A549 (cell line): ENCODE results near the gene FAF1.

ENCODE experiments used
- CEBPB ChIP-seq, 2 experiments: fragments of >200 bp in 1 of 2; sonication (Bioruptor Twin) in 1 of 2; formaldehyde crosslinking in 1 of 2; IDR thresholded peaks; 2 replicates each; pipeline ENCODE4 v1.6.1; 2012 to 2016
- CTCF ChIP-seq: fragments of >200 bp; sonication (Bioruptor Twin); formaldehyde crosslinking; IDR thresholded peaks from 3 replicates; pipeline ENCODE4 v1.5.1; 2016
- JUNB ChIP-seq: fragments of >200 bp; sonication (Bioruptor Twin); formaldehyde crosslinking; IDR thresholded peaks from 2 replicates; pipeline ENCODE4 v1.6.1; 2016
- KDM5A ChIP-seq: fragments of 200-600 bp; sonication (generic); IDR thresholded peaks from 2 replicates; pipeline ENCODE4 v1.6.1; 2016; ENCODE audit warnings: antibody characterized with exemption, mild to moderate bottlenecking
- MAFK ChIP-seq: fragments of 450-650 bp; IDR thresholded peaks from 2 replicates; pipeline ENCODE4 v1.6.1; 2014; ENCODE audit not compliant: partially characterized antibody
- MAZ ChIP-seq: fragments of 150-350 bp; IDR thresholded peaks from 2 replicates; pipeline ENCODE4 v1.6.1; 2014; ENCODE audit warnings: antibody characterized with exemption, low read depth, low read length, borderline replicate concordance
- MYC ChIP-seq: IDR thresholded peaks from 2 replicates; pipeline ENCODE4 v1.6.1; 2012; ENCODE audit warnings: mild to moderate bottlenecking, inconsistent platforms, low read length, improper control_type of control experiment, borderline replicate concordance
- POLR2A ChIP-seq: IDR thresholded peaks from 2 replicates; pipeline ENCODE4 v1.6.1; 2012; ENCODE audit warnings: mild to moderate bottlenecking, low read length
- USF2 ChIP-seq: fragments of 450-650 bp; IDR thresholded peaks from 2 replicates; pipeline ENCODE4 v1.6.1; 2014; ENCODE audit warnings: antibody characterized with exemption
- TF ChIP-seq, protein P1 (sequence below): fragments of 250-450 bp; sonication (Bioruptor Pico); IDR thresholded peaks from 2 replicates; pipeline ENCODE4 v1.5.0; 2021; ENCODE audit warnings: mild to moderate bottlenecking, moderate library complexity, borderline replicate concordance

- no peak for TF ChIP-seq USF2
- TF ChIP-seq KDM5A, result no peak
- no peak for TF ChIP-seq POLR2A
- no peak for TF ChIP-seq CTCF
- no peak for TF ChIP-seq MYC
- no peak for TF ChIP-seq JUNB
- no peak for TF ChIP-seq MAFK
- TF ChIP-seq, protein P1, sequence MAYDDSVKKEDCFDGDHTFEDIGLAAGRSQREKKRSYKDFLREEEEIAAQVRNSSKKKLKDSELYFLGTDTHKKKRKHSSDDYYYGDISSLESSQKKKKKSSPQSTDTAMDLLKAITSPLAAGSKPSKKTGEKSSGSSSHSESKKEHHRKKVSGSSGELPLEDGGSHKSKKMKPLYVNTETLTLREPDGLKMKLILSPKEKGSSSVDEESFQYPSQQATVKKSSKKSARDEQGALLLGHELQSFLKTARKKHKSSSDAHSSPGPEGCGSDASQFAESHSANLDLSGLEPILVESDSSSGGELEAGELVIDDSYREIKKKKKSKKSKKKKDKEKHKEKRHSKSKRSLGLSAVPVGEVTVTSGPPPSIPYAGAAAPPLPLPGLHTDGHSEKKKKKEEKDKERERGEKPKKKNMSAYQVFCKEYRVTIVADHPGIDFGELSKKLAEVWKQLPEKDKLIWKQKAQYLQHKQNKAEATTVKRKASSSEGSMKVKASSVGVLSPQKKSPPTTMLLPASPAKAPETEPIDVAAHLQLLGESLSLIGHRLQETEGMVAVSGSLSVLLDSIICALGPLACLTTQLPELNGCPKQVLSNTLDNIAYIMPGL (CRISPR knock-in tag), result no peak
- no peak for TF ChIP-seq MAZ
- TF ChIP-seq CEBPB (IDR thresholded peaks at IDR 0.05), result no peak
These were observed 463.1 kb downstream of the FAF1 start for GRCh38 chr1:50497007-50497406.
